H9 (cell line): ENCODE data around the gene NCKAP5. TPM values are rescaled to one million over a fixed set of nuclear protein-coding genes. Genes with fewer than 3 reads are reported as not detected.

Experiments used
- DNase-seq: peaks from one replicate; pipeline ENCODE4 v3.0.0-alpha.2; 2017
- H2AFZ ChIP-seq: one replicate; pipeline ENCODE4 v1.6.1; 2013; ENCODE audit warnings: mild to moderate bottlenecking, low read length, control low read depth, moderate library complexity
- H2AK5ac ChIP-seq: 2 replicates; pipeline ENCODE4 v1.6.1; 2013; ENCODE audit warnings: low read length, control low read depth, mixed read lengths; ENCODE audit not compliant: insufficient read length
- H2BK120ac ChIP-seq: one replicate; pipeline ENCODE4 v1.6.1; 2013; ENCODE audit warnings: low read depth, mild to moderate bottlenecking, low read length, control low read depth, inconsistent platforms; ENCODE audit not compliant: poor library complexity, severe bottlenecking
- H2BK12ac ChIP-seq: 2 replicates; pipeline ENCODE4 v1.6.1; 2013; ENCODE audit warnings: low read length, control low read depth, mixed read lengths, low read depth; ENCODE audit not compliant: insufficient read length
- H2BK15ac ChIP-seq: 2 replicates; pipeline ENCODE4 v1.6.1; 2013; ENCODE audit warnings: low read depth, low read length, control low read depth
- H2BK20ac ChIP-seq: one replicate; pipeline ENCODE4 v1.6.1; 2013; ENCODE audit warnings: low read depth, mild to moderate bottlenecking, low read length, control low read depth, inconsistent platforms; ENCODE audit not compliant: poor library complexity, severe bottlenecking
- H2BK5ac ChIP-seq: 2 replicates; pipeline ENCODE4 v1.6.1; 2013; ENCODE audit warnings: low read length, control low read depth, mixed read lengths; ENCODE audit not compliant: insufficient read length
- H3K14ac ChIP-seq: 2 replicates; pipeline ENCODE4 v1.6.1; 2013; ENCODE audit warnings: low read length, control low read depth; ENCODE audit not compliant: insufficient read depth
- H3K18ac ChIP-seq: 2 replicates; pipeline ENCODE4 v1.6.1; 2013; ENCODE audit warnings: low read depth, mild to moderate bottlenecking, mixed read lengths, low read length, control low read depth; ENCODE audit not compliant: insufficient read length
- H3K23ac ChIP-seq: 2 replicates; pipeline ENCODE4 v1.6.1; 2013; ENCODE audit warnings: low read length, control low read depth, mixed read lengths, low read depth; ENCODE audit not compliant: insufficient read length
- H3K23me2 ChIP-seq: 2 replicates; pipeline ENCODE4 v1.6.1; 2013; ENCODE audit warnings: low read depth, mild to moderate bottlenecking, mixed read lengths, low read length, control low read depth; ENCODE audit not compliant: insufficient read length, poor library complexity, severe bottlenecking
- H3K27ac ChIP-seq: 2 replicates; pipeline ENCODE4 v1.5.1; 2013; ENCODE audit warnings: low read length, control low read depth, mixed read lengths, low read depth; ENCODE audit not compliant: insufficient read length
- H3K27me3 ChIP-seq: 2 replicates; pipeline ENCODE4 v1.6.1; 2013; ENCODE audit warnings: low read length, control low read depth, inconsistent platforms; ENCODE audit not compliant: insufficient read depth
- H3K4ac ChIP-seq: 2 replicates; pipeline ENCODE4 v1.6.1; 2013; ENCODE audit warnings: low read depth, mild to moderate bottlenecking, control low read depth, inconsistent platforms, low read length, moderate library complexity
- H3K4me1 ChIP-seq: 2 replicates; pipeline ENCODE4 v1.6.1; 2013; ENCODE audit warnings: low read length, control low read depth, inconsistent platforms; ENCODE audit not compliant: insufficient read depth
- H3K4me2 ChIP-seq: 2 replicates; pipeline ENCODE4 v1.6.1; 2013; ENCODE audit warnings: low read length, control low read depth, mixed read lengths; ENCODE audit not compliant: insufficient read length, insufficient read depth
- H3K56ac ChIP-seq: 2 replicates; pipeline ENCODE4 v1.6.1; 2013; ENCODE audit warnings: low read depth, mild to moderate bottlenecking, mixed read lengths, low read length, control low read depth; ENCODE audit not compliant: insufficient read length
- H3K79me1 ChIP-seq: 2 replicates; pipeline ENCODE4 v1.6.1; 2013; ENCODE audit warnings: low read depth, mild to moderate bottlenecking, moderate library complexity, low read length, control low read depth, inconsistent platforms; ENCODE audit not compliant: insufficient read depth, poor library complexity, severe bottlenecking
- H3K79me2 ChIP-seq: 2 replicates; pipeline ENCODE4 v1.6.1; 2013; ENCODE audit warnings: low read length, control low read depth, inconsistent platforms; ENCODE audit not compliant: insufficient read depth
- H3K9ac ChIP-seq: 2 replicates; pipeline ENCODE4 v1.6.1; 2013; ENCODE audit warnings: low read length, control low read depth, mixed read lengths; ENCODE audit not compliant: insufficient read length; ENCODE audit errors: extremely low read depth
- H3K9me3 ChIP-seq: one replicate; pipeline ENCODE4 v1.6.1; 2013; ENCODE audit warnings: low read depth, low read length, inconsistent platforms; ENCODE audit not compliant: control insufficient read depth
- H3T11ph ChIP-seq: one replicate; pipeline ENCODE4 v1.6.1; 2013; ENCODE audit warnings: mild to moderate bottlenecking, low read length, control low read depth, inconsistent platforms
- H4K20me1 ChIP-seq: one replicate; pipeline ENCODE4 v1.6.1; 2013; ENCODE audit not compliant: control insufficient read depth, insufficient read length, insufficient read depth
- H4K5ac ChIP-seq: 2 replicates; pipeline ENCODE4 v1.6.1; 2013; ENCODE audit warnings: low read depth, mild to moderate bottlenecking, mixed read lengths, low read length, control low read depth; ENCODE audit not compliant: insufficient read length
- H4K8ac ChIP-seq: replicated peaks from 2 replicates; pipeline ENCODE4 v1.6.1; 2013; ENCODE audit warnings: low read length, control low read depth, mixed read lengths, low read depth; ENCODE audit not compliant: insufficient read length
- H4K91ac ChIP-seq: 2 replicates; pipeline ENCODE4 v1.6.1; 2013; ENCODE audit warnings: low read depth, mild to moderate bottlenecking, moderate library complexity, mixed read lengths, low read length, control low read depth; ENCODE audit not compliant: insufficient read length
- H3K27ac Mint-ChIP-seq, 3 experiments: 2 replicates in 2 of 3; 3 replicates in 1 of 3; pipeline ENCODE4 v1.8.0; 2020 to 2021; ENCODE audit warnings: mixed read lengths in 3 of 3, mild to moderate bottlenecking in 1 of 3, moderate library complexity in 1 of 3
- H3K27me3 Mint-ChIP-seq: 2 replicates; pipeline ENCODE4 v1.8.0; 2021; ENCODE audit warnings: low read depth, mild to moderate bottlenecking, moderate library complexity, mixed read lengths
- H3K36me3 Mint-ChIP-seq, 3 experiments: 2 replicates in 2 of 3; 3 replicates in 1 of 3; pipeline ENCODE4 v1.8.0; 2020 to 2021; ENCODE audit warnings: low read depth in 3 of 3, mixed read lengths in 3 of 3; ENCODE audit not compliant: insufficient read depth in 1 of 3
- H3K4me1 Mint-ChIP-seq, 2 experiments: 2 replicates each; pipeline ENCODE4 v1.8.0; 2020; ENCODE audit warnings: mixed read lengths in 2 of 2
- H3K4me3 Mint-ChIP-seq, 2 experiments: 2 replicates in 1 of 2; 3 replicates in 1 of 2; pipeline ENCODE4 v1.8.0; 2020 to 2021; ENCODE audit warnings: mild to moderate bottlenecking in 2 of 2, mixed read lengths in 2 of 2, moderate library complexity in 1 of 2
- H3K9me3 Mint-ChIP-seq, 2 experiments: 2 replicates in 1 of 2; 3 replicates in 1 of 2; pipeline ENCODE4 v1.8.0; 2020; ENCODE audit warnings: mild to moderate bottlenecking in 2 of 2, mixed read lengths in 2 of 2, moderate library complexity in 1 of 2
- WGBS: extraction: QIAGEN DNeasy Blood & Tissue Kit; methylation state at CpG from one replicate; pipeline ENCODE4 v1.1.7; 2013; ENCODE audit warnings: missing lambda C conversion rate, low lambda C conversion rate, mixed read lengths; ENCODE audit not compliant: insufficient read length; ENCODE audit errors: extremely low coverage; 5-methylcytosine and 5-hydroxymethylcytosine counted together
- total RNA-seq: library from RNA; stranded (reverse); gene quantifications from 2 replicates; pipeline ENCODE4 v1.2.1, GENCODE V29; 2021
- TF ChIP-seq, protein P1 (sequence below): fragments of 200-600 bp; sonication (generic); conservative IDR thresholded peaks from 3 replicates; pipeline ENCODE4 v1.8.0; 2021; ENCODE audit warnings: antibody characterized with exemption, mild to moderate bottlenecking

The NCKAP5 gene
- total RNA-seq, 1 experiment from 2014 or later: 0.26 TPM

- H3K4ac ChIP-seq: no peak overlapping the region
- no peaks in the 10 kb centered on the region for H3K36me3 Mint-ChIP-seq
- TF ChIP-seq, protein P1, sequence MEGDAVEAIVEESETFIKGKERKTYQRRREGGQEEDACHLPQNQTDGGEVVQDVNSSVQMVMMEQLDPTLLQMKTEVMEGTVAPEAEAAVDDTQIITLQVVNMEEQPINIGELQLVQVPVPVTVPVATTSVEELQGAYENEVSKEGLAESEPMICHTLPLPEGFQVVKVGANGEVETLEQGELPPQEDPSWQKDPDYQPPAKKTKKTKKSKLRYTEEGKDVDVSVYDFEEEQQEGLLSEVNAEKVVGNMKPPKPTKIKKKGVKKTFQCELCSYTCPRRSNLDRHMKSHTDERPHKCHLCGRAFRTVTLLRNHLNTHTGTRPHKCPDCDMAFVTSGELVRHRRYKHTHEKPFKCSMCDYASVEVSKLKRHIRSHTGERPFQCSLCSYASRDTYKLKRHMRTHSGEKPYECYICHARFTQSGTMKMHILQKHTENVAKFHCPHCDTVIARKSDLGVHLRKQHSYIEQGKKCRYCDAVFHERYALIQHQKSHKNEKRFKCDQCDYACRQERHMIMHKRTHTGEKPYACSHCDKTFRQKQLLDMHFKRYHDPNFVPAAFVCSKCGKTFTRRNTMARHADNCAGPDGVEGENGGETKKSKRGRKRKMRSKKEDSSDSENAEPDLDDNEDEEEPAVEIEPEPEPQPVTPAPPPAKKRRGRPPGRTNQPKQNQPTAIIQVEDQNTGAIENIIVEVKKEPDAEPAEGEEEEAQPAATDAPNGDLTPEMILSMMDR: no peak
- H2BK5ac ChIP-seq: no peak overlapping the region
- no peak overlapping the region for H3T11ph ChIP-seq
- H3K23ac ChIP-seq: no peak overlapping the region
- H3K9me3 Mint-ChIP-seq: no peaks in the 10 kb centered on the region
- H3K27me3 Mint-ChIP-seq: no peaks in the 10 kb centered on the region
- no peak overlapping the region for H4K5ac ChIP-seq
- H2AFZ ChIP-seq: no peak overlapping the region
- H4K91ac ChIP-seq: no peak overlapping the region
- no peaks in the 10 kb centered on the region for H3K79me2 ChIP-seq
- no peak overlapping the region for H3K18ac ChIP-seq
- no peak overlapping the region for H2AK5ac ChIP-seq
- no peak overlapping the region for H3K14ac ChIP-seq
- no peak overlapping the region for H2BK20ac ChIP-seq
- H3K27ac ChIP-seq: no peak overlapping the region
- H3K4me2 ChIP-seq: no peak overlapping the region
- no peak overlapping the region for H3K56ac ChIP-seq
- DNase-seq: no peak
- no peak overlapping the region for H3K27ac Mint-ChIP-seq
- H3K4me1 Mint-ChIP-seq: 0 out of 4 replicates have a peak, but pooled peaks cover 0 to under 1% of the 10 kb centered on the region in 2 experiments
- H3K79me1 ChIP-seq: no peaks in the 10 kb centered on the region
- WGBS: no CpG with 5 or more reads among the region's 1 CpG
- no peaks in the 10 kb centered on the region for H3K4me1 ChIP-seq
- H3K27me3 ChIP-seq: no peaks in the 10 kb centered on the region
- no peak overlapping the region for H3K4me3 Mint-ChIP-seq
- no peak overlapping the region for H2BK15ac ChIP-seq
- H4K8ac ChIP-seq: no peak overlapping the region
- no peaks in the 10 kb centered on the region for H3K23me2 ChIP-seq
- no peaks in the 10 kb centered on the region for H4K20me1 ChIP-seq
- H3K9ac ChIP-seq: no peak overlapping the region
- no peaks in the 10 kb centered on the region for H3K9me3 ChIP-seq
- H2BK12ac ChIP-seq: no peak overlapping the region
- H2BK120ac ChIP-seq: no peak overlapping the region
These were observed 486.2 kb downstream of the NCKAP5 start for GRCh38 chr2:133082034-133082433.
